T-helper 1 cell treated with Interleukin-12 subunit alpha and Interleukin-12 subunit beta and Interleukin-4 antibody, amounts not matched to agents 30 μg/mL and 1 μg/mL, for 36 hours (primary cell): Measurements from ENCODE around the gene AKAP14.
"Not testable (repeated sequence)": the region's sequence is repeated elsewhere in the genome, so short reads cannot be mapped to it uniquely, and the experiment has no call there.

ENCODE experiments used
- H3K27ac Mint-ChIP-seq: one replicate; pipeline ENCODE4 v1.8.0; 2021; ENCODE audit warnings: mild to moderate bottlenecking, mixed read lengths
- H3K27me3 Mint-ChIP-seq: one replicate; pipeline ENCODE4 v1.8.0; 2021; ENCODE audit warnings: low read depth, mixed read lengths
- H3K36me3 Mint-ChIP-seq: one replicate; pipeline ENCODE4 v1.8.0; 2021; ENCODE audit warnings: low read depth, mixed read lengths
- H3K4me1 Mint-ChIP-seq: one replicate; pipeline ENCODE4 v1.8.0; 2021; ENCODE audit warnings: low read depth, mixed read lengths
- H3K4me3 Mint-ChIP-seq: one replicate; pipeline ENCODE4 v1.8.0; 2021; ENCODE audit warnings: mild to moderate bottlenecking, moderate library complexity, mixed read lengths
- H3K9me3 Mint-ChIP-seq: one replicate; pipeline ENCODE4 v1.8.0; 2021; ENCODE audit warnings: mixed read lengths

The AKAP14 gene

DNA sequence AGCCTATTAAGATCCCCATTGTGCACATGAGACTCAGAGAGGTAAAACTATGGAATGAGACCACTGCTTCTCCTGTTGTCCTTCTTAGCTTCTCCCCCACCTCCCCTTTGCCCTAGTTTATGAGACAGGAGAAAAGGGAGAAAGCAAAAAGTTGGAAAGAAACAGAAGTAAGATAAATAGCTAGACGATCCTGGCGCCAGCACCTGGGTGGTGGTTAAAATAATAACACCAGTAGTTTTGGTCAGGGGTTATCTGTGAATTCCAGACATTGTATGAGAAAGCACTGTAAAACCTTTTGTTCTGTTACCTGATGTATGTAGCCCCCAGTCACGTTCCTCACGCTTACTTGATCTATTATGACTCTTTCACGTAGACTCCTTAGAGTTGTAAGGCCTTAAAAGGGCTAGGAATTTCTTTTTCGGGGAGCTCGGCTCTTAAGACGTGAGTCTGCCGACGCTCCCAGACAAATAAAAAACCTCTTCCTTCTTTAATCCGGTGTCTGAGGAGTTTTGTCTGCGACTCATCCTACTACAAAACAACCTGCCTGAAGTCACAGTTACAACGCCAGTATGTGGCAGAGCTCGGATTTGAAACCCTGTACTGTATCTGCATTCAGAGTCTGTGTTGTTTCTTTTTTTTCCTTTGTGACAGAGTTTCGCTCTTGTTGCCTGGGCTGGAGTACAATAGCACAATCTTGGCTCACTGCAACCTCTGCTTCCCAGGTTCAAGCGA, 3.6 kb upstream of the AKAP14 start:
- H3K27me3 Mint-ChIP-seq, H3K27ac Mint-ChIP-seq, H3K4me1 Mint-ChIP-seq, H3K4me3 Mint-ChIP-seq, H3K36me3 Mint-ChIP-seq, H3K9me3 Mint-ChIP-seq: not testable (repeated sequence)

- no peak overlapping the region for H3K4me3 Mint-ChIP-seq
- H3K36me3 Mint-ChIP-seq: no peaks in the 10 kb centered on the region
- H3K27ac Mint-ChIP-seq: no peak overlapping the region
- no peaks in the 10 kb centered on the region for H3K9me3 Mint-ChIP-seq
- H3K27me3 Mint-ChIP-seq: no peaks in the 10 kb centered on the region
- H3K4me1 Mint-ChIP-seq: no peaks in the 10 kb centered on the region
These were observed 3.4 kb downstream of the AKAP14 start for GRCh38 chrX:119899125-119899524.

GRCh38 chrX:119900976-119901375, 5.3 kb downstream of the AKAP14 start:
- no peaks in the 10 kb centered on the region for H3K4me1 Mint-ChIP-seq
- H3K27me3 Mint-ChIP-seq: no peaks in the 10 kb centered on the region
- no peaks in the 10 kb centered on the region for H3K36me3 Mint-ChIP-seq
- no peaks in the 10 kb centered on the region for H3K9me3 Mint-ChIP-seq
- H3K27ac Mint-ChIP-seq: no peak overlapping the region
- H3K4me3 Mint-ChIP-seq: no peak overlapping the region

DNA sequence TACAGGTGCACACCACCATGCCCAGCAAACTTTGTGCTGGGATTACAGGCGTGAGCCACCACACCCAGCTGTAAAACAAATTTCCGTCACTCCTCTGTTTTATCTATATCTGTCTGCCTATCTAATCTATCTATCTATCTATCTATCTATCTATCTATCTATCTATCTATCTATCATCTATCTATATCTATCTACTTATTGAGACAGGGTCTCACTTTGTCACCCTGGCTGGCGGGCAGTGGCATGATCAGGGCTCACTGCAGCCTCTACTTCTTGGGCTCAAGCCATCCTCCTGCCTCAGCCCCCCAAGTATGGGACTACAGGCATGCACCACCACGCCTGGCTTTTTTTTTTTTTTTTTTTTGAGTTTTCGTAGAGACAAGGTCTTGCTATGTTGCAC, 20.6 kb downstream of the AKAP14 start:
- Mint-ChIP-seq H3K27ac (no peak overlapping the region), H3K4me3 (no peak overlapping the region), H3K27me3 (no peaks in the 10 kb centered on the region), H3K36me3 (no peaks in the 10 kb centered on the region), H3K9me3 (no peaks in the 10 kb centered on the region), H3K4me1 (no peaks in the 10 kb centered on the region)

DNA sequence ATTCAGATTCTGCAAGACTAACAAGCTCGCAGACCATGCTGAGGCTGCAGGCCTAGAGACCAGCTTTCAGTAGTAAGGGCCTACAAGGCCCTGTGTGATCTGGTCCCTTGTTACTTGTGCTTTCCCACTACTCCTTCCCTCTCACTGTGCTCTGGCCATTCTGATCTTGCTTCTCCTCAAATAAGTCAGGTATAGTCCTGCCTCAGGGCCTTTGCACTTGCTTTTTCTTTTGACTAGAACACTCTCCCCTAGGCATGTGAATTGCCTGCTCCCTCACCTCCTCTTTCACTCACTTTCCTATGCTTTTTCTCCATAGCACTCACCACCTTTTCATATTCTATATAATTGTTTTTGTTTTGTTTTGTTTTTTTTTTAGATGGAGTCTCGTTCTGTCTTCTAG, 22.2 kb downstream of the AKAP14 start:
- H3K4me3 Mint-ChIP-seq: no peak overlapping the region
- no peak overlapping the region for H3K27ac Mint-ChIP-seq
- H3K27me3 Mint-ChIP-seq: no peaks in the 10 kb centered on the region
- H3K9me3 Mint-ChIP-seq: no peaks in the 10 kb centered on the region
- H3K36me3 Mint-ChIP-seq: no peaks in the 10 kb centered on the region
- no peaks in the 10 kb centered on the region for H3K4me1 Mint-ChIP-seq

- Mint-ChIP-seq H3K4me1 (no peaks in the 10 kb centered on the region), H3K4me3 (no peak overlapping the region), H3K27me3 (no peaks in the 10 kb centered on the region)
These were observed 24.3 kb downstream of the AKAP14 start for GRCh38 chrX:119919835-119920585.

DNA sequence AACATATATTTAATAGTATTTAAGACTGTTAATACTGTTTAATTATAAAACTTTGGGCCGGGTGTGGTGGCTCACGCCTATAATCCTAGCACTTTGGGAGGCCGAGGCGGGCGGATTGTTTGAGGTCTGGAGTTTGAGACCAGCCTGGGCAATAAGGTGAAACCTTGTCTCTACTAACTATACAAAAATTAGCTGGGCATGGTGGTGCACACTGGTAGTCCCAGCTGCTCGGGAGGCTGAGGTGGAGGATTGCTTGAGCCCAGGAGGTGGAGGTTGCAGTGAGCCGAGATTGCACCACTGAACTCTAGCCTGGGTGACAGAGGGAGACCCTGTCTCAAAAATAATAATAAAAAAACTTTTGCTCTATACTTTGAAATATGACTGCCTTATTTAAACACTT, 26.7 kb downstream of the AKAP14 start:
- not testable (repeated sequence) for H3K36me3 Mint-ChIP-seq, H3K4me3 Mint-ChIP-seq, H3K27ac Mint-ChIP-seq, H3K27me3 Mint-ChIP-seq, H3K9me3 Mint-ChIP-seq, H3K4me1 Mint-ChIP-seq

More at GRCh38 chrX:119919835-119920585, 24.3 kb downstream of the AKAP14 start:
- Mint-ChIP-seq H3K27ac (no peak overlapping the region), H3K9me3 (no peaks in the 10 kb centered on the region), H3K36me3 (peaks cover 3% of the 10 kb centered on the region)

- H3K4me1 Mint-ChIP-seq: no peaks in the 10 kb centered on the region
- peaks cover 18% of the 10 kb centered on the region for H3K36me3 Mint-ChIP-seq
- no peaks in the 10 kb centered on the region for H3K9me3 Mint-ChIP-seq
- H3K4me3 Mint-ChIP-seq: no peak overlapping the region
- H3K27me3 Mint-ChIP-seq: no peaks in the 10 kb centered on the region
- H3K27ac Mint-ChIP-seq: no peak overlapping the region
These were observed 39.7 kb downstream of the AKAP14 start for GRCh38 chrX:119935215-119935874.

DNA sequence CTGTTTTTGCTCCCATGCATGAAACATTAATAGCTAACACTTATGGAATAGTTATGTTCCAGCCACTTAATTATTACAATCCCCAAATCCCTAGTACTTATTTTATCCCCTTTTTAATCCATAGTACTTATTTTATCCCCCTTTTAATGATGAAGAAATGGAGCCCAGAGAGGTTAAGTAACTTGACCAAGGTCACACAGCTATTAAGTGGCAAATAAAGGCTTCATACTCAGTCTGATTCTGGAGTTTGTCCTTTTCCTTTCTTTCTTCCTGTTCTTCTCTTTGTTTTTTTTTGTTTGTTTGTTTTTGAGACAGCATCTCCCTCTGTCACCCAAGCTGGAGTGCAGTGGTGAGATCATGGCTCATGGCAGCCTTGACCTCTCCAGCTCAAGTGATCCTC, 45.6 kb downstream of the AKAP14 start:
- Mint-ChIP-seq H3K4me1 (peaks cover 17% of the 10 kb centered on the region), H3K27ac (no peak overlapping the region), H3K4me3 (no peak overlapping the region), H3K9me3 (no peaks in the 10 kb centered on the region), H3K27me3 (no peaks in the 10 kb centered on the region), H3K36me3 (peaks cover 6% of the 10 kb centered on the region)

GRCh38 chrX:119942173-119942819, 46.6 kb downstream of the AKAP14 start:
- H3K27ac Mint-ChIP-seq: peak overlapping the region; percentile 99
- H3K36me3 Mint-ChIP-seq: peaks cover 6% of the 10 kb centered on the region
- no peaks in the 10 kb centered on the region for H3K9me3 Mint-ChIP-seq
- H3K4me1 Mint-ChIP-seq: peaks cover 17% of the 10 kb centered on the region
- peak overlapping the region; percentile 99 for H3K4me3 Mint-ChIP-seq
- no peaks in the 10 kb centered on the region for H3K27me3 Mint-ChIP-seq

DNA sequence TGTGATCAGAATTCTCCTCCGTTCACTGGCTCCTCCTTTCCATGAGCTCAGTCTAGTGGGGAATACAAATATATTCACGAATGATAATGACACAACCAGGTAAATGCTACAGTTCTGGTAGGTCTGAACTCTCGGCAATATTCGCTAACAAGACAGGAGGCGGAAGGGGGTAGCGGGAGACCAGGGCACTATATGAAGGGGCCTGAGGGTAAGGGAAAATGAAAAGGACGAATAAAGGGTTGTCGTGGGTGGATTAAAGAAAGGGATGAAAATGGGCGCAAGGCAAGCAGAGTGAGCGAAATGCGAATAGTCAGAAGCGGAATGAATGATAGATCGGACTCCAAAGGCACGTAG, 47.1 kb downstream of the AKAP14 start:
- peak overlapping the region; percentile 99 for H3K4me3 Mint-ChIP-seq
- H3K4me1 Mint-ChIP-seq: peaks cover 17% of the 10 kb centered on the region
- peak overlapping the region; percentile 99 for H3K27ac Mint-ChIP-seq
- H3K27me3 Mint-ChIP-seq: no peaks in the 10 kb centered on the region
- no peaks in the 10 kb centered on the region for H3K9me3 Mint-ChIP-seq
- peaks cover 5% of the 10 kb centered on the region for H3K36me3 Mint-ChIP-seq

DNA sequence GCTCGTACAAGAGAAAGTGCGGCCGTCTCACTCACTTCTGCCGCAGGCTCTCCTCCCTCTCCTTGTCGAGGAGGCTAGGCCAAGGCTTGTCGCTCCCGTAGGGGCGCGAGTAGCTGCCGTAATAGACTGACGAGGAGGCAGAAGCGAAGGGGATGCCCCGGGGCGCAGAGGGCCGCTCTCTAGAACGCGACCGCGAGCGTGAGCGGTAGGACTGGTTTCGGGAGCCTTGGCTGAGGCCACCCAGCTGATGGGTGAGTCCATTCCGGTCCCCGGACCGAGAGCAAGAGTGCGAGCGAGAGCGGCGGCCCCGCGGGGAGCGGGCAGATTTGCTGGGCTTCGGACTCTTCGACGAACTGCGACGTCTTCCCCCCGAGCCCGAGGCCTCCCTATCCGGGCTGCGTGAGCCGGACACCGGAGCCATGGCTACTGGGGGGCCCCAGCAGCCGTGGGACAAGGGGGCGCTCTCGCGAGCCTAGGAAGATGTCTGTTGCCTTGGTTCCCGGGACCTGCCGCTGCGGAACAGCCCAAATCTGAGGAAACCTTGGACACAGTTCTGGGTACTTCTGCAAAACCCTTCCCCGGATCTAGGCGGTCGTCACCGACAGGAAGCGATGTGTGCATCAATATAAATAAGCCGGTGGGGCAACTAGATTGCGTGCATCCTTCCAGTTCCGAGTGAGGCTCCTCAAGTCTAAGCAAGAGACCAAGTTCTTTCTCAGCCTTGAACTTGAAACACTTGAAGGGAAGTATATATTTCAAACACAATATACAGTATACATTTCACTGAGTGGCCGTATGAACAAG, 47.7 kb downstream of the AKAP14 start, which contains the start of gene NKAP:
Gene NKAP (minus strand): TSS at position 567 of the 804 bp plus-strand sequence. CDS start 146 bp downstream, at position 421.
- Mint-ChIP-seq H3K4me3 (peak within 1 kb of the TSS; percentile 99), H3K27ac (peak within 1 kb of the TSS; percentile 99), H3K9me3 (no peaks in the 10 kb centered on the region), H3K4me1 (peaks cover 17% of the 10 kb centered on the region), H3K36me3 (peaks cover 5% of the 10 kb centered on the region), H3K27me3 (peaks cover 2% of the 10 kb centered on the region)

DNA sequence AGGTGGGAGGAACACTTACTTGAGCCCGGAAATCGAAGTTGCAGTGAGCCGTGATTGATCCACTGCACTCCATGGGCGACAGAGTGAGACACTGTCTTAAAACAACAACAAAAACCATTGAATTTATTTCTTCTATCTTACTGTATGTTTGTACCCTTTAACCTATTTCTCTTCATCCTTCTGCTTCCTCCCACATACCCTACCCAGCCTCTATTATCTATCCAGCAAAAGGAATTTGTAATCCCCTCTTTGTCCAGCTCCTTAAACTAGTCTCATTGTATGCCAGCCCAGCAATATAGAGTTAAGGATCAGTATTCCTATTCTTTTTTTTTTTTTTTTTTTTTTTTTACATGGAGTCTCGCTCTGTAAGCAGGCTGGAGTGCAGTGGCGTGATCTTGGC, 49.8 kb downstream of the AKAP14 start:
- Mint-ChIP-seq H3K27ac (no peak overlapping the region), H3K4me1 (peaks cover 17% of the 10 kb centered on the region), H3K9me3 (no peaks in the 10 kb centered on the region), H3K4me3 (no peak overlapping the region), H3K27me3 (peaks cover 4% of the 10 kb centered on the region), H3K36me3 (peaks cover 5% of the 10 kb centered on the region)

- H3K27ac Mint-ChIP-seq: no peak overlapping the region
- H3K9me3 Mint-ChIP-seq: no peaks in the 10 kb centered on the region
- peaks cover 2% of the 10 kb centered on the region for H3K4me1 Mint-ChIP-seq
- no peak overlapping the region for H3K4me3 Mint-ChIP-seq
- H3K36me3 Mint-ChIP-seq: no peaks in the 10 kb centered on the region
- peaks cover 11% of the 10 kb centered on the region for H3K27me3 Mint-ChIP-seq
These were observed 52.7 kb downstream of the AKAP14 start for GRCh38 chrX:119948381-119948780.
